Activated B cell treated with CpG ODN at 0.5 μM for 24 hours (primary cell): Measurements from ENCODE around the gene RNASE12. TPM values are rescaled to one million over a fixed set of nuclear protein-coding genes. Genes with fewer than 3 reads are reported as not detected.
"Not testable (repeated sequence)": the region's sequence is repeated elsewhere in the genome, so short reads cannot be mapped to it uniquely, and the experiment has no call there.

ENCODE experiments used
- ATAC-seq: fragments of 200-7000 bp; cut with Tn5 transposase; one replicate; pipeline ENCODE4 v1.10.0; 2021; ENCODE audit warnings: low read depth, mild to moderate bottlenecking, moderate library complexity
- CTCF ChIA-PET: fragments of 350-600 bp; sonication (Branson Sonifier 250); formaldehyde crosslinking; loops from one replicate; lab custom pipeline; 2021; ENCODE audit warnings: antibody characterized with exemption; lab: Charles Lee
- POLR2A ChIA-PET: fragments of 350-600 bp; sonication (Branson Sonifier 250); formaldehyde crosslinking; loops from one replicate; lab custom pipeline; 2021; ENCODE audit warnings: antibody characterized with exemption; lab: Charles Lee
- DNase-seq: peaks from one replicate; pipeline ENCODE4 v3.0.0; 2022
- H3K27ac Mint-ChIP-seq: one replicate; pipeline ENCODE4 v1.8.0; 2020; ENCODE audit warnings: mixed read lengths
- H3K27me3 Mint-ChIP-seq: one replicate; pipeline ENCODE4 v1.8.0; 2021; ENCODE audit warnings: mixed read lengths
- H3K36me3 Mint-ChIP-seq: one replicate; pipeline ENCODE4 v1.8.0; 2021; ENCODE audit warnings: low read depth, mixed read lengths
- H3K4me1 Mint-ChIP-seq: one replicate; pipeline ENCODE4 v1.8.0; 2021; ENCODE audit warnings: mixed read lengths
- H3K4me3 Mint-ChIP-seq: one replicate; pipeline ENCODE4 v1.8.0; 2020; ENCODE audit warnings: mild to moderate bottlenecking, mixed read lengths
- H3K9me3 Mint-ChIP-seq: one replicate; pipeline ENCODE4 v1.8.0; 2020; ENCODE audit warnings: mixed read lengths
- CTCF ChIP-seq: fragments of 200-600 bp; IDR thresholded peaks from one replicate; pipeline ENCODE4 v1.8.0; 2022; ENCODE audit warnings: antibody characterized with exemption, mild to moderate bottlenecking
- intact Hi-C: fragments of 100-400 bp; cut with micrococcal nuclease; formaldehyde crosslinking; loops from one replicate; pipeline ENCODE4 v1.15.1; 2024
- total RNA-seq: library from RNA; stranded (reverse); gene quantifications from 2 replicates; pipeline ENCODE4 v1.2.3, GENCODE V29; 2022

Gene RNASE12
- total RNA-seq, 1 donor from 2014 or later: not detected

- no peak overlapping the region for H3K4me3 Mint-ChIP-seq
- intact Hi-C loops: no loop called here
- CTCF ChIA-PET: no interaction called here
Observed at GRCh38 chr14:20569066-20569465, 22.1 kb downstream of the RNASE12 start.

GRCh38 chr14:20568393-20568792 is 22.8 kb downstream of the RNASE12 start:
- no peak overlapping the region for H3K27ac Mint-ChIP-seq
- H3K4me3 Mint-ChIP-seq: no peak overlapping the region
- H3K36me3 Mint-ChIP-seq: no peaks in the 10 kb centered on the region
- intact Hi-C loops: no loop called here
- ATAC-seq (no peak), DNase-seq (no peak)
- no peak for TF ChIP-seq CTCF
- CTCF ChIA-PET: no interaction called here
- POLR2A ChIA-PET: no interaction called here
- H3K9me3 Mint-ChIP-seq: peaks cover 9% of the 10 kb centered on the region
- no peaks in the 10 kb centered on the region for H3K4me1 Mint-ChIP-seq
- H3K27me3 Mint-ChIP-seq: peaks cover 7% of the 10 kb centered on the region

More at GRCh38 chr14:20569066-20569465, 22.1 kb downstream of the RNASE12 start:
- DNase-seq: no peak
- Mint-ChIP-seq H3K27me3 (peaks cover 7% of the 10 kb centered on the region), H3K36me3 (no peaks in the 10 kb centered on the region), H3K9me3 (peaks cover 9% of the 10 kb centered on the region), H3K27ac (no peak overlapping the region), H3K4me1 (no peaks in the 10 kb centered on the region)
- TF ChIP-seq CTCF: no peak
- POLR2A ChIA-PET: no interaction called here
- no peak for ATAC-seq

- CTCF ChIA-PET, H3K36me3 Mint-ChIP-seq, DNase-seq: not testable (repeated sequence)
Observed at GRCh38 chr14:20567199-20567598, 24.0 kb downstream of the RNASE12 start.

GRCh38 chr14:20564501-20564997 is 26.6 kb downstream of the RNASE12 start:
- H3K9me3 Mint-ChIP-seq: peaks cover 8% of the 10 kb centered on the region
- ChIA-PET POLR2A (no interaction called here), CTCF (no interaction called here)
- H3K4me1 Mint-ChIP-seq: no peaks in the 10 kb centered on the region
- no peak for ATAC-seq
- H3K27ac Mint-ChIP-seq: no peak overlapping the region
- no peak overlapping the region for H3K4me3 Mint-ChIP-seq
- H3K36me3 Mint-ChIP-seq: no peaks in the 10 kb centered on the region
- peaks cover 6% of the 10 kb centered on the region for H3K27me3 Mint-ChIP-seq
- intact Hi-C loops: no loop called here
- no peak for TF ChIP-seq CTCF
- no peak for DNase-seq

More at GRCh38 chr14:20567199-20567598, 24.0 kb downstream of the RNASE12 start:
- ATAC-seq, H3K4me1 Mint-ChIP-seq, H3K9me3 Mint-ChIP-seq, H3K4me3 Mint-ChIP-seq, H3K27me3 Mint-ChIP-seq, intact Hi-C loops, POLR2A ChIA-PET, H3K27ac Mint-ChIP-seq: not testable (repeated sequence)

GRCh38 chr14:20563971-20564370 is 27.2 kb downstream of the RNASE12 start:
- DNase-seq (no peak), ATAC-seq (no peak)
- no peaks in the 10 kb centered on the region for H3K4me1 Mint-ChIP-seq
- TF ChIP-seq CTCF: no peak
- H3K9me3 Mint-ChIP-seq: peaks cover 4% of the 10 kb centered on the region
- H3K4me3 Mint-ChIP-seq: no peak overlapping the region
- no peak overlapping the region for H3K27ac Mint-ChIP-seq
- ChIA-PET CTCF (no interaction called here), POLR2A (no interaction called here)
- peaks cover 6% of the 10 kb centered on the region for H3K27me3 Mint-ChIP-seq
- H3K36me3 Mint-ChIP-seq: no peaks in the 10 kb centered on the region
- intact Hi-C loops: no loop called here

GRCh38 chr14:20560961-20561360 is 30.2 kb downstream of the RNASE12 start, which contains the start of gene RNASE9:
Gene RNASE9 (minus strand): TSS chr14:20561047.
- Mint-ChIP-seq H3K36me3 (no peaks in the 10 kb centered on the region), H3K9me3 (no peaks in the 10 kb centered on the region), H3K27me3 (peaks cover 6% of the 10 kb centered on the region), H3K4me1 (no peaks in the 10 kb centered on the region), H3K4me3 (no peak within 1 kb of the TSS), H3K27ac (no peak within 1 kb of the TSS)
- no peak for DNase-seq
- intact Hi-C loops: no loop called here
- no peak for TF ChIP-seq CTCF
- no peak for ATAC-seq
- ChIA-PET POLR2A (no interaction called here), CTCF (no interaction called here)
